Activated CD8-positive, alpha-beta T cell treated with anti-CD3 and anti-CD28 coated beads for 36 hours (primary cell): ENCODE measurements around the gene BEST1. TPM values are rescaled to one million over a fixed set of nuclear protein-coding genes. Genes with fewer than 3 reads are reported as not detected.

Experiments
- ATAC-seq: fragments of 200-7000 bp; cut with Tn5 transposase; one replicate; pipeline ENCODE4 v1.10.0; 2021; ENCODE audit warnings: mild to moderate bottlenecking, moderate library complexity
- CTCF ChIA-PET: fragments of 350-600 bp; sonication (Branson Sonifier 250); formaldehyde crosslinking; loops from one replicate; lab custom pipeline; 2021; ENCODE audit warnings: antibody characterized with exemption; lab: Charles Lee
- POLR2A ChIA-PET: fragments of 350-600 bp; sonication (Branson Sonifier 250); formaldehyde crosslinking; loops from one replicate; lab custom pipeline; 2021; ENCODE audit warnings: antibody characterized with exemption; lab: Charles Lee
- DNase-seq: peaks from one replicate; pipeline ENCODE4 v3.0.0-alpha.2; 2020
- H3K27ac Mint-ChIP-seq: one replicate; pipeline ENCODE4 v1.8.0; 2021; ENCODE audit warnings: mild to moderate bottlenecking, mixed read lengths
- H3K27me3 Mint-ChIP-seq: one replicate; pipeline ENCODE4 v1.8.0; 2021; ENCODE audit warnings: mixed read lengths
- H3K36me3 Mint-ChIP-seq: one replicate; pipeline ENCODE4 v1.8.0; 2021; ENCODE audit warnings: low read depth, mixed read lengths
- H3K4me1 Mint-ChIP-seq: one replicate; pipeline ENCODE4 v1.8.0; 2021; ENCODE audit warnings: low read depth, mixed read lengths
- H3K4me3 Mint-ChIP-seq: one replicate; pipeline ENCODE4 v1.8.0; 2021; ENCODE audit warnings: mild to moderate bottlenecking, moderate library complexity, mixed read lengths
- H3K9me3 Mint-ChIP-seq: one replicate; pipeline ENCODE4 v1.8.0; 2021; ENCODE audit warnings: mixed read lengths
- intact Hi-C: fragments of 100-400 bp; cut with micrococcal nuclease; formaldehyde crosslinking; loops from one replicate; pipeline ENCODE4 v1.10.0; 2022
- total RNA-seq, 2 experiments: library from RNA; stranded (reverse); gene quantifications; one replicate each; pipeline ENCODE4 v1.2.3, GENCODE V29; 2021
- TF ChIP-seq, protein P1 (sequence below): fragments of 200-600 bp; IDR thresholded peaks from one replicate; pipeline ENCODE4 v1.8.0; 2022; ENCODE audit warnings: antibody characterized with exemption, mild to moderate bottlenecking

Gene BEST1
- total RNA-seq, 2 experiments from 2014 or later, result 0.61 to 0.83 TPM

DNA sequence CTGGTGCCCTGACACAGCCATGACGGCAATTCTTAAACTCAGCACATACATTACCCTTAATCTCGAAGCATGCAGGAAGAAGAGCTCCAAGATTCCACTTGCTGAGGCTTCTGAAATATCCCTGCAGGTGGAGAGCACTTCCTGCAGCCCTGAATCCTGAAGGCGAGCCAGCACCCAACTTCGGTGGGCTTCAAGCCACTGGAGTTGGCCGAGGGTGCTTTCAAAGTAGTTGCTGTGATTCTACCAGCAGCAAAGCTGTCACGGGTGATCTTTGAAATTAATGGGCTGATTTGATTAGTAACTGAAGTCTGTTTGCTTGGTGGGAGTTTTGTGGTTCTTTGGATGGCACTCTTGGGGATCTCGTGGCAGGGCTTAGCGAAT lies 26.3 kb downstream of the BEST1 start:
- Mint-ChIP-seq H3K36me3 (no peaks in the 10 kb centered on the region), H3K4me3 (no peak overlapping the region), H3K27me3 (no peaks in the 10 kb centered on the region), H3K9me3 (no peaks in the 10 kb centered on the region), H3K27ac (no peak overlapping the region), H3K4me1 (peaks cover 23% of the 10 kb centered on the region)
- intact Hi-C loops, result no loop called here
- TF ChIP-seq, protein P1, sequence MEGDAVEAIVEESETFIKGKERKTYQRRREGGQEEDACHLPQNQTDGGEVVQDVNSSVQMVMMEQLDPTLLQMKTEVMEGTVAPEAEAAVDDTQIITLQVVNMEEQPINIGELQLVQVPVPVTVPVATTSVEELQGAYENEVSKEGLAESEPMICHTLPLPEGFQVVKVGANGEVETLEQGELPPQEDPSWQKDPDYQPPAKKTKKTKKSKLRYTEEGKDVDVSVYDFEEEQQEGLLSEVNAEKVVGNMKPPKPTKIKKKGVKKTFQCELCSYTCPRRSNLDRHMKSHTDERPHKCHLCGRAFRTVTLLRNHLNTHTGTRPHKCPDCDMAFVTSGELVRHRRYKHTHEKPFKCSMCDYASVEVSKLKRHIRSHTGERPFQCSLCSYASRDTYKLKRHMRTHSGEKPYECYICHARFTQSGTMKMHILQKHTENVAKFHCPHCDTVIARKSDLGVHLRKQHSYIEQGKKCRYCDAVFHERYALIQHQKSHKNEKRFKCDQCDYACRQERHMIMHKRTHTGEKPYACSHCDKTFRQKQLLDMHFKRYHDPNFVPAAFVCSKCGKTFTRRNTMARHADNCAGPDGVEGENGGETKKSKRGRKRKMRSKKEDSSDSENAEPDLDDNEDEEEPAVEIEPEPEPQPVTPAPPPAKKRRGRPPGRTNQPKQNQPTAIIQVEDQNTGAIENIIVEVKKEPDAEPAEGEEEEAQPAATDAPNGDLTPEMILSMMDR, result no peak
- ChIA-PET CTCF (interaction anchor here (1.6 to 4.2 kb wide), 2 partner anchors 29 to 106 kb away, joined by 7 to 19 read pairs; no protein-coding TSS in a partner anchor), POLR2A (interaction anchor here (3.0 kb wide), 1 partner anchor 7 kb away, joined by 14 read pairs; the partner anchor contains the start of gene FTH1)
- ATAC-seq (no peak), DNase-seq (no peak)

DNA sequence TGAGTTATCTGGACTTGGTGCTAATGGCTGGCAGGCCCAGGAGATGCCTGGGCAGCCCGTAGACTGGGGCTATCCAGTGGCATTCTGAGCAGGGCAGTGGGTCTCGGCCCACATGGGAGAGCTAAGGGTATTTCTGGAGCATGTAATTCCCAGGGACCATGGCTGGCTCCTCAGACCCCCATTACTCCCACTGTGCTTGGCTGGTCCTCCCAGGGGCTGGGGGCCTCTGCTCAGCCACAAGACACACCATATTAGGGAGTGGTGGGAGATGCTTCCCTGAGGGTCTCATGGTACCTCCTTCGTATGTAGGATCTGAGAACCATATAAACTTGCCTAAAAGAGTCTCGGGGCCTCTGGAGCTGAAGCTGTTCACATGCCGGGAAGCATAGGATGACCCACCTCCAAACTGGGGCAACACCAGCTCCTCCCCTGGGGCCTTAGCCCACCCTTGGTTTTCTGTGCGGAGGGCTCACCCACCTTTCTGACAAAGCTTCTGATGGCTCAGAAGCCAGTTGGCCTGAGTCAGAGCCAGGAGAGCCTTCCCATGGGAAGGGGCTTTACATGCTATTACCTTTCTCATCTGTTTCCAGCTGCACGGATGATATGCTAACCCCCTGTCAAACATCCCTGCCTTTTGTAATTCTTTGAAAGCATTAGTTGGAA lies 26.8 kb downstream of the BEST1 start:
- ATAC-seq, result no peak
- H3K4me3 Mint-ChIP-seq, result no peak overlapping the region
- H3K36me3 Mint-ChIP-seq, result no peaks in the 10 kb centered on the region
- H3K27ac Mint-ChIP-seq, result no peak overlapping the region
- POLR2A ChIA-PET, result interaction anchor here (3.0 kb wide), 1 partner anchor 8 kb away, joined by 14 read pairs; the partner anchor contains the start of gene FTH1
- no peak for DNase-seq
- H3K9me3 Mint-ChIP-seq, result no peaks in the 10 kb centered on the region
- H3K27me3 Mint-ChIP-seq, result no peaks in the 10 kb centered on the region
- TF ChIP-seq, protein P1, result no peak
- peaks cover 18% of the 10 kb centered on the region for H3K4me1 Mint-ChIP-seq
- intact Hi-C loops, result no loop called here
- CTCF ChIA-PET, result interaction anchor here (1.6 to 4.2 kb wide), 2 partner anchors 30 to 105 kb away, joined by 7 to 19 read pairs; no protein-coding TSS in a partner anchor

DNA sequence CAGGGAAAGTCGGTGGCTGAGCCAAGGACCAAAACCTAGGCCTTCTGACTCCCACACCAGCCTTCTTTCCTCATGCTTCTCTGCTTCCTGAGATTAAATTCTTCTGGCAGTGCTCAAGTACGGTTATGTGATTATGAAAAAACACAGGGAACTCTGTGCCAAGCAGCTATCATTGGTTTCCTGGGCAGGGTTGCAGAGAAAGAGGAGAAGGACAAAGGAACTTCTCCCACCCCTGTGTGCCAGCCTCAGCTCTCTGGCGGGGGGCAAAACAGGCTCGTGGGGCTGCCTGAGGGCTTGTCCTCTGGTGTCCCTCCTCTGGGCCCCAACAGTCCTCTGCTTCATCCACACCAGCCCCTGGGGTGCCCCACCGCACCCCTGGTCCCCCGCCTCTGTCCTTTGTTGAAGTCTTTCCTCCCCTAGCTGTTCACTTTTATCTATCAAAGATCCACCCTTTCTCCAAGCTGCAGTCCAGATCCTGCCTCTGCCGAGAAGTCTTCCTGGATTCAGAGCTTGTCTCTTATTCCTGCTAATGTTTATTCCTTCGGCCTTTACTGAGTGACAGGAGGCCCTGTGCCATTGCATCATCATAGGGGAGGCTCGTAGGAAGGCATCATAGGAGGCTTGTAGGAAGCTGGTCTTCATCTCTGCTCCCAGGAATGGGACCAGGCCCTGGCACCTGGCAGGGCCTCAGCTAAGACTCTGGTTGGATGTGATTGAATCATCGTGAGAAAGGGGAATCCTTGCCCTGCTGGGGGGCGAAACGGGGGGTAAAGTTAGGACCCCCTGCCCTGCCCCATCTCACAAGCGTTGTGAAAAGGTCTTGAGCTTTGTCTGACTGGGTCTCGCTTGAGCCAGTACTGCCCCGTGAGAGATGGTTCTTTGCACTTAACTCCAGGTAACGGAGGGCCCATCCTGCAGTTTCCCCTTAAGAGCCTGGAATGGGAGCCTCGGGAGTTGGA lies 28.8 kb downstream of the BEST1 start:
- DNase-seq, result no peak
- TF ChIP-seq, protein P1, result no peak

DNA sequence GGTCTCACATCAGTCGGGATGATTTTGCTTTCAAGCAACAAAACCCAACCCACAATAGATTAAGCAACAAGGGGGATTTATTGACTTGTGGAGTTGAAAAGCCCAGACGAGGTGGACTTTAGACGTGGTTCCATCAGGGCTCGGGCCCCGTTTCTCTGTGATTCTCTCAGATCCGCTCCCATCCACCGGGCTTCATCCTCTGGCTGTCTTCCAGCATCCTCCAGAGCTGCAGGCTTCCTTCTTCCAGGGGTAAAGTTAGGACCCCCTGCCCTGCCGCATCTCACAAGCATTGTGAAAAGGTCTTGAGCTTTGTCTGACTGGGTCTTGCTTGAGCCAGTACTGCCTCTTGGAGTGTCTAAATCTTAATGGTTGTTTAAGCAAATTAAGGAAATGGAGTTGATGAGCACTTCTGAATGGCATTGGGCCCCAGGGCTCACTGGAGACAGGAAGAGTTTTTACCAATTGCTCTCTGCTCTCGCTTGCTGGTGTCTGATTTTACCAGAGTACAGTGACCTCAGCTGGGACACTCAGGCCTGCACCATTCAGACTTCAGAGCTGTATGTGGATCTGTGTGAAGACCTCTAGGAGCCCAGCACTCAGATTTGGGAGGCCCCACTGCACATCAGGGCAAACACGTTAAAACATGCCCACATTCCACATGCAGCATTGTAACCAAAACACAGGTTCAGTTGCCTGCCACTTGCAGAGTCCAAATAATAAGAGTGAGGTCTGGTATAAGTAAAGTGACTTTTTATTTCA lies 30.8 kb downstream of the BEST1 start:
- Mint-ChIP-seq H3K4me1 (no peaks in the 10 kb centered on the region), H3K9me3 (no peaks in the 10 kb centered on the region), H3K27ac (no peak overlapping the region), H3K4me3 (no peak overlapping the region), H3K27me3 (no peaks in the 10 kb centered on the region), H3K36me3 (peaks cover 4% of the 10 kb centered on the region)
- ATAC-seq (no peak), DNase-seq (no peak)
- CTCF ChIA-PET, result interaction anchor here (2.4 kb wide), 1 partner anchor 101 kb away, joined by 8 read pairs; no protein-coding TSS in a partner anchor
- POLR2A ChIA-PET, result no interaction called here
- intact Hi-C loops, result no loop called here
- TF ChIP-seq, protein P1, result no peak

More for the DNA sequence above, 28.8 kb downstream of the BEST1 start:
- ChIA-PET POLR2A (interaction anchor here (0.6 to 3.0 kb wide), 3 partner anchors 10 to 181 kb away, joined by 3 to 14 read pairs (median 7); partner anchors contain the start of gene FTH1), CTCF (interaction anchor here (1.3 to 4.2 kb wide), 2 partner anchors 32 to 80 kb away, joined by 5 to 19 read pairs; no protein-coding TSS in a partner anchor)
- H3K27me3 Mint-ChIP-seq, result no peaks in the 10 kb centered on the region
- intact Hi-C loops, result no loop called here
- no peak overlapping the region for H3K27ac Mint-ChIP-seq
- H3K9me3 Mint-ChIP-seq, result no peaks in the 10 kb centered on the region
- no peaks in the 10 kb centered on the region for H3K36me3 Mint-ChIP-seq
- peaks cover under 1% of the 10 kb centered on the region for H3K4me1 Mint-ChIP-seq
- no peak for ATAC-seq
- H3K4me3 Mint-ChIP-seq, result no peak overlapping the region
